Caki2 (cell line): ENCODE measurements around the gene ECHDC1. TPM values are rescaled to one million over a fixed set of nuclear protein-coding genes. Genes with fewer than 3 reads are reported as not detected.
A peak's percentile ranks its signal among the peaks of the same experiment; 100 is the strongest.
"Not testable (repeated sequence)": the region's sequence is repeated elsewhere in the genome, so short reads cannot be mapped to it uniquely, and the experiment has no call there.

ENCODE experiments used
- DNase-seq: peaks from one replicate; pipeline ENCODE4 v3.0.0-alpha.2; 2015; ENCODE audit warnings: low read depth
- in situ Hi-C: cut with HindIII; loops from 2 replicates; pipeline ENCODE4 v1.10.0; 2016; ENCODE audit warnings: low sequenced_read_pairs, low pct_unique_long_range_greater_than_20kb, mixed read lengths
- total RNA-seq: library from RNA; depleted of rRNA; stranded (reverse); fragments of >200 nt; shearing (Covaris generic); gene quantifications from 2 replicates; pipeline ENCODE4 v1.2.3, GENCODE V29; 2014; ENCODE audit warnings: low replicate concordance; rRNA removed

The ECHDC1 gene
- total RNA-seq = 12.9 and 20.0 TPM in 2 replicates

GRCh38 chr6:127342946-127343808, at the start of gene ECHDC1:
Gene ECHDC1 (minus strand): TSS chr6:127343609. CDS start chr6:127331028, 12,581 bp downstream.
- in situ Hi-C loops = no loop called here
- peak; percentile 71 for DNase-seq

GRCh38 chr6:127392301-127392700, 48.9 kb upstream of the ECHDC1 start:
- no peak for DNase-seq
- in situ Hi-C loops = no loop called here

DNA sequence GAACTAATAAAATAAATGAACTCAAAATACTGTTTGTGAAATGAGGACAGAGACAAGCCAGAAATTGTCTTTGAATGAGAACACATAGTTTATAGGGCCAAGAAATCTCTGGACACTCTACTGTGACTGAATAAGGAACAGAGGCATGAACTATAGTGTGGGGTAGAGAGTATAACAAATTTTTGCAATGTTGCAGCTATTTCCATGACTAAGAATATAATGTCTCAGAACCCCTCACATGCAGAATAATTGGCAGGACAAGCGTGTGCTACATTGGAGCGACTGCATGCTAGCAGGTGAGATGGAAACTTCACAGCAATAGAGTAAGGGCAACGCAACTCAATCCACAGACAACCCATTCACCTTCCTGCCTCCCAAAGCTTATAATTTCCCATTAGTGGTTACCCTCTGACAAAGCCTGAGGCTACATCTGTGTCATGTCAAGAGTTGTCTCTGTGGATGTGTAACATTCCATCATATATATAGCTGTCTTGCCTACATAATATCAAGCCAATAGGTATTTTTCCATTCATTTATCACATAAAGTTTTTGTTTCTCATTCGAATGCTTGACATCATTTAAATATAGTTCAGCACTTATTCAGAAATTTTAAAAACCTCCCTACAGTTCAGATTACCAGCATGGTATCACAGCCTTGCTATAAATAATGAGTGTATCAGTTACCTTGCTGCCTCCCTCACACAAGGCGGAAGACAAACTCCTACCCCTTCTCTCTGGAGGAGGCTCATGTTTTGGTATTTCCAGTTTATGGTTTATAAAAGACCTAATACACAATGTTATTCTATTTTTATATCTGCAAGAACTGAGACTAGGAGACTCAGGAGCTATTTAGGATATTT, 47.9 kb upstream of the ECHDC1 start:
- no peak for DNase-seq
- in situ Hi-C loops = no loop called here

- DNase-seq = no peak
- in situ Hi-C loops = no loop called here
Measured at GRCh38 chr6:127389706-127390105, 46.3 kb upstream of the ECHDC1 start.

DNA sequence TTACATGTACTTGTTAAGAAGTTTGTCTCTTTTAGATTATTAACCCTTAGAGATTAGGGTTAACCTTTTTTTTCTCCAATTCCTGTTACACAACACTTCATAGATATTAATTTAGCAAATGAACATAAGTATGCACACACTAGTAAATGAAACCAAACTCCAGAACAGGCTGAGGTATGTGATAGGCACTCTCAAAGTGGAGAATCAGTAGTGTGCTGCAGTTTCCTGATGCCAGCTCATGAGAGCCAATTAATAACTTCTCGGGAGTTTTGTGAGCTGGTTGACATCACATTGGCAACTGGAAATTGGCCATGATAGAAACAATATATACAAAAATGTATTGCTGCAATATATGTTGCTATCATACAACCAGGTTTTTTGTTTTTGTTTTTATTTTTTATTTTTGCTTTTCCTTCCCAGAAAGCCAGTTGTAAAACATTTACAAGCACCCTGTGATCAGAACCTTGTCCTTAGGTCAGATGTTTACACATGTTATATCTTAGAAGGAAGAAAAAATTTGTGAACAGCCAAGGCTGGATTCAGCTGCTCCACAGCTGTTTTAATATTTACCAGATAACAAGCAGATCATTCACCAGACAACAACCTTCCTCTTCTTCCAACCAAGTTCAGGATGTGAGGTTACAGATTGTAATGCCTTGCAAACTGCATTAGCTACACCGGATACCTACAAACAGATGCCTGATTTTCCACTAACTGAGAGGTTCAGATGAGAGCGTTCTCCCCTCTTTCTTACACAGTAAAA, 42.4 kb upstream of the ECHDC1 start:
- in situ Hi-C loops = no loop called here
- no peak for DNase-seq

DNA sequence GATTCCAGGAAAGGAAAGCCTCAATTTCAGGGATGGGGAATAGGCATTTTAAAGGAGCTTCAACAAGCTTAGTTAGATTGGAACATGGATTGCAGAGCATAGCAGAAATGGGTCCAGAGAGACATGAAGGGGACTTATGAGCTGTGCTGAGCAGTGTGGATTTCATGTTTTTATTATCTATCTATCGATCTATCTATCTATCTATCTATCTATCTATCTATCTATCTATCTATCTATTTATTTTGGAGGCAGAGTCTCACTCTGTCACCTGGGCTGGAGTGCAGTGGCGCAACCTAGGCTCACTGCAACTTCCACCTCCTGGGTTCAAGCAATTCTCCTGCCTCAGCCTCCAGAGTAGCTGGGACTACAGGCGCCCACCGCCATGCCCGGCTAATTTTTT, 41.4 kb upstream of the ECHDC1 start:
- DNase-seq, in situ Hi-C loops: not testable (repeated sequence)

DNA sequence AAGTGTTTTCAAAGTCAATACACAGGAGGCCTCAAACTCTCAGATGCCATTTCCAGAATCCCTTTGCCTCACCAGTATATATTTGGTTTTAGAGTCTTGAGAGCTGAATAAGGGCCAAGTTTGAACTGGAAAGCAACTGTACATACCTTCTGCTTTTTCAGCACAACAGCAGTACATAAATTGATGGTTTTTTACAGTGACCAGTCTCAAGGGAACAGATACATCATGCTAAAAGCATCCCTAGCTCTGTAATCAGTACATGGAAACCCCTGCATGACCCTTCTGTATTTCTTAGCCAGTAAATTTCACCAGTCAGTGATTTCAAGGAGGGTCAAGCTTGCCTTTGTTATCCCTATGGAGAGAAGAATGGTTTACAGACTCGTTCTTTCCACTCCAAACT, 40.6 kb upstream of the ECHDC1 start:
- DNase-seq = no peak
- in situ Hi-C loops = no loop called here

DNA sequence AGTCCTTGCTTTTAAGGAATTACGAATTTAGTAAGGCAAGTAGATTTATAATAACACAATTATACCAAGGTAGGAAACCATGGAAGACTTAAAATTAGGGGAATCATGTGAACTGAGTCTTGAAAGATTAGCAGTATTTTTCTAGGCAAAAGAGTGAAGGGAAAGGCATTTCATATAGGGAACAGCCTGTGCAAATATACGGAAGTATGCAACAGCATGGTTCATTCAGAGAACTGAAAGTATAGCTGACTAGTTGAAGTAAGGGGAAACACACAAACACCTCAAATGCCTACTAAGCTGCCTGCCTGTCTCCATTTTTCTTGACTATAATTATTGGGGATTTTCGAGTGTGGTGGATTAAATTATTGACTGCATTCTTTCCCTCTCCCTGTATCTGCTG, 39.0 kb upstream of the ECHDC1 start:
- DNase-seq = no peak
- in situ Hi-C loops = no loop called here

DNA sequence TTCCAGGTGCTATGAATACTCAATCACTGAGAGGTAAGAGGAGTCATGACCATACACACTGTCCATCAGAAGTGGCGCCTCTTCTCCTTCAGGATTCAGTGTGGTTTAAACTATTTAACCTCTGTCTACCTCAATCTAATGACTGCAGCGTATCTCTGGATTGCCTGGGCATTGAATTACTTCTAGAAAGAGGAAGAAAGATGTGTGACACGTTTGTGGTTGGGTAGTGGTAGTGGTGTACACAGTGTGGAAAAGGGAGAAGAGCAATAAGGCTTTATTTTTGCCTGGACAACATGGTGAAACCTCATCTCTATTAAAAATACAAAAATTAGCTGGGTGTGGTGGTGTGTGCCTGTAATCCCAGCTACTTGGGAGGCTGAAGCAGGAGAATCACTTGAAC, 38.0 kb upstream of the ECHDC1 start:
- in situ Hi-C loops = no loop called here
- DNase-seq = no peak

- DNase-seq = no peak
- in situ Hi-C loops = no loop called here
Measured at GRCh38 chr6:127376685-127377084, 33.3 kb upstream of the ECHDC1 start.

DNA sequence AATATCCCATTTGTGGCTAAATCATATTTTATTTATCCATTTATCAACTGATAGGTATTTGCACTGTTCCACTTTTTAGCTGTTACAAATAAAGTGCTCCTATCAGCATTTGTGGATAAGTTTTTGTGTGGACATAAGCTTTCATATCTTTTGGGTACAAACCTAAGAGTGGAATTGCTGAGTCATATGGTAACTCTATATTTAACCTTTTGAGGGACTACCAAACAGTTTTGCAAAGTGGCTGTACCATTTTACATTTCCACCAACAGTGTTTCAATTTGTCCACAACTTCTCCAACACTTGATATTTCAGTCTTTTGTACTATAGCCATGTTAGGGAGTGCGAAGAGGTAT, 23.6 kb upstream of the ECHDC1 start:
- in situ Hi-C loops = no loop called here
- no peak for DNase-seq

- peak; percentile 95 for DNase-seq
- in situ Hi-C loops = no loop called here
Measured at GRCh38 chr6:127366282-127367022, 23.0 kb upstream of the ECHDC1 start.

DNA sequence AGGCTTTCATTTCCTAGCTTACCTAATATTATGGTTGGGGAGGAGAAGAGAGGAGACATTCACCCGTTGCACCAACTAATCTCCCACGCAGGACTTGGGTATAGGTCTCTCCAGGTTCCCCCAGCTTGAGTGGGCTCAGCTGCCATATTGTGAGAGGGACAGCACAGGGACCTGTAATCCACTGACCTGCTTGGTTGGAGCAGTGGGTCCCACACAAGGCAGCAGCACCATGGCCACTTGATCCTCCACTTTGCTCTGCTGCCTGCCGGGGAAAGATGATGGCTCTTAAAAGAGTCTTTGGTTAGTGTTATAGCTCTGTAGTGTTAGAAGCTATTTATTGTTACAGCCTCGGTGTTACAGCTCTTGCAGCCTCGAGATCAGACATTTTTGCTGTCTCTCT, 22.5 kb upstream of the ECHDC1 start:
- no peak for DNase-seq

DNA sequence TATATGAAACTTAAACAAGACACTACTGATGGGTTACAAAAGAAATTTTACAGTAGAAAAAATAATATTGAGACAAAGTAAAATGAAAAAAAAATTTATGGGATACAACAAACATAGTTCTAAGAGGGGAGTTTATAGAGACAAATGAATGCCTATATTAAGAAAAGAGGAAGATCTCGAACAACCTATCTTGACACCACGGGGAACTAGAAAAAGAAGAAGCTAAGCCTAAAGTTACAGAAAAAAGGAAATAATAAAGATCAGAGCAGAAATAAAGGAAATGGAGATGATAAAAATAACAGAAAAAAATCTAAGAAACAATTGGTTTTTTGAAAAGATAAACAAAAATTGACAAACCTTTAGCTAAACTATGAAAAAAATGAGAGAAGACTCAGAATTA, 9.1 kb upstream of the ECHDC1 start:
- DNase-seq = no peak
- in situ Hi-C loops = no loop called here

More for the DNA sequence above, 22.5 kb upstream of the ECHDC1 start:
- in situ Hi-C loops = no loop called here

GRCh38 chr6:127349980-127350379, 6.6 kb upstream of the ECHDC1 start:
- DNase-seq = no peak
- in situ Hi-C loops = no loop called here

DNA sequence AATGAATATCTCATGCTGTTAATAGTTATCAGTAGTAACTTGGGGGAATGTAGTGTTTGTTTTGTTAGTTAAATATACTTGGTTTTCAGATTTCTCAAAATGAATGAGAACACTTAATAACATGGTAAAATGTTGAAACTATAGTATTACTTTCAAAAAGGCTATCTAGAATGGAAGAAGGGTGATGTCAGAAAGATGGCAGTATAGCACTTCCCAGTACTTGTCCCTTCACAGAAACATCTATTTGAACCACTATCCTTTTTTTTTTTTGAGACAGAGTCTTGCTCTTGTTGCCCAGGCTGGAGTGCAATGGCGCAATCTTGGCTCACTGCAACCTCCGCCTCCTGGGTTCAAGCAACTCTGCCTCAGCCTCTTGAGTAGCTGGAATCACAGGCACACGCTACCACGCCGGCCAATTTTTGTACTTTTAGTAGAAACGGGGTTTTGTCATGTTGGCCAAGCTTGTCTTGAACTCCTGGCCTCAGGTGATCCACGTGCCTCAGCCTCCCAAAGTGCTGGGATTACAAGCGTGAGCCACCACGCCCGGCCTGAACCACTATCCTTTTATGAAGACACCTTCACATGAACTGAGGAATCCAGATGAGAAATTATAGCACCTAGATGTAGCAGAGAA, 4.7 kb upstream of the ECHDC1 start:
- in situ Hi-C loops = no loop called here
- DNase-seq = no peak

GRCh38 chr6:127347178-127347577, 3.8 kb upstream of the ECHDC1 start:
- in situ Hi-C loops = no loop called here
- DNase-seq = no peak

DNA sequence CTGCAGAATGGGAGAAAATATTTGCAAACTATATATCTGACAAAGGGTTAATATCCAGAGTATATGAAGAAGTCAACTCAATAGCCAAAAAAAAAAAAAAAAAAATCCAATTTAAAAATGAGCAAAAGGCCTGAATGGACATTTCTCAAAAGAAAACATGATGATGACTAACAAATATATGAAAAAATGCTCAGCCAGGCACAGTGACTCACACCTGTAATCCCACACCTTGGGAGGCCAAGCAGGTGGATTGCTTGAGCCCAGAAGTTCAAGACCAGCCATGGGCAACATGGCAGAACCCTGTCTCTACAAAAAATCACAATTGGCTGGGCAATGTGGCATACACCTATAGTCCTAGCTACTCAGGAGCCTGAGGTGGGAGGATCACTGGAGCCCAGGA, 2.1 kb upstream of the ECHDC1 start:
- in situ Hi-C loops = no loop called here
- no peak for DNase-seq
